MCF 10A (cell line): ENCODE data around the gene SOX6. TPM values are rescaled to one million over a fixed set of nuclear protein-coding genes. Genes with fewer than 3 reads are reported as not detected.

Experiments
- BruUV-seq: library from RNA; stranded (reverse); fragments of 400-500 nt; replicated peaks from 2 replicates; lab custom pipeline; 2021; lab: Mats Ljungman, UMichigan
- CTCF ChIA-PET: fragments of 300-600 bp; sonication (Branson Sonifier 250); formaldehyde crosslinking; extraction: SDS; loops from one replicate; lab custom pipeline; 2021; ENCODE audit warnings: antibody characterized with exemption, inconsistent platforms; lab: Yijun Ruan, JAX
- POLR2A ChIA-PET: fragments of 300-600, 350-650 bp; sonication (Branson Sonifier 250); formaldehyde crosslinking; extraction: SDS; loops from one replicate; lab custom pipeline; 2020; ENCODE audit warnings: antibody characterized with exemption, inconsistent platforms; lab: Yijun Ruan, JAX
- DNase-seq: peaks from one replicate; pipeline ENCODE4 v3.0.0-alpha.2; 2018; ENCODE audit not compliant: unreplicated experiment
- H3K27ac Mint-ChIP-seq: one replicate; pipeline ENCODE4 v1.8.0; 2022; ENCODE audit warnings: mild to moderate bottlenecking, low read depth, mixed read lengths; ENCODE audit not compliant: unreplicated experiment
- H3K27me3 Mint-ChIP-seq: one replicate; pipeline ENCODE4 v1.8.0; 2022; ENCODE audit warnings: mixed read lengths; ENCODE audit not compliant: insufficient read depth, unreplicated experiment
- H3K36me3 Mint-ChIP-seq: one replicate; pipeline ENCODE4 v1.8.0; 2022; ENCODE audit warnings: mild to moderate bottlenecking, moderate library complexity, mixed read lengths; ENCODE audit not compliant: insufficient read depth, unreplicated experiment
- H3K4me1 Mint-ChIP-seq: one replicate; pipeline ENCODE4 v1.8.0; 2022; ENCODE audit warnings: mixed read lengths; ENCODE audit not compliant: insufficient read depth, unreplicated experiment
- H3K4me3 Mint-ChIP-seq: one replicate; pipeline ENCODE4 v1.8.0; 2022; ENCODE audit warnings: mild to moderate bottlenecking, moderate library complexity, mixed read lengths; ENCODE audit not compliant: unreplicated experiment
- H3K9me3 Mint-ChIP-seq: one replicate; pipeline ENCODE4 v1.8.0; 2022; ENCODE audit warnings: mixed read lengths; ENCODE audit not compliant: unreplicated experiment
- intact Hi-C: fragments of 100-400 bp; cut with micrococcal nuclease; formaldehyde crosslinking; loops from 2 replicates; pipeline ENCODE4 v1.14.1; 2022
- total RNA-seq: library from RNA; stranded (reverse); gene quantifications from 2 replicates; pipeline ENCODE4 v1.2.3, GENCODE V29; 2022
- TF ChIP-seq, protein P1 (sequence below): fragments of 200-600 bp; IDR thresholded peaks from one replicate; pipeline ENCODE4 v1.8.0; 2022; ENCODE audit warnings: antibody characterized with exemption, mild to moderate bottlenecking; ENCODE audit not compliant: unreplicated experiment

Gene SOX6
- total RNA-seq, 1 experiment from 2014 or later: 6.4 TPM

DNA sequence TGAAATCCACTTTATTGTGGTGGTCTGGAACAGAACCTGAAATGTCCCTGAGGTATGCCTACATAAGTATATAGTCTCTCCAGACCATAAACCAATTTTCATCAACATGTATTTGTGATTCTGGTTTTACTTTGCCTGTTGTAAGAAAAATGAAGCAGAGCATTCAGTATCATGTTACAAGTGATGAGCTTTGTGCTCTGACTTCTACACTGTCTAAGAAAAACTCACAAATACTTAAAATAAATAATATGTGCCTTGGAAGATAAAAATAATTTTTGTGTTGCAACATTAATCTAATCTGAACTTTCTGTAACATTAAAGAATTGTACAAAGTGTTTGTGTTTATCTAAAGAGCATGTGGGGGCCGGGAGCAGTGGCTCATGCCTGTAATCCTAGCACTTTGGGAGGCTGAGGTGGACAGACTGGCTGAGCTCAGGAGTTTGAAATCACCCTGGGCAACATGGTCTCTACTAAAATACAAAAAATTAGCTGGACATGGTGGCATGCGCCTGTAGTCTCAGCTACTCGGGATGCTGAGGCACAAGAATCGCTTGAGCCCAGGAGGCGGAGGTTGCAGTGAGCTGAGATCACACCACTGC is 219.5 kb downstream of the SOX6 start:
- DNase-seq: no peak
- ChIA-PET CTCF (interaction anchor here (0.6 to 0.7 kb wide), 2 partner anchors 31 to 955 kb away, joined by 3 to 4 read pairs; no protein-coding TSS in a partner anchor), POLR2A (interaction anchor here (1.5 kb wide), 1 partner anchor 23 kb away, joined by 3 read pairs; no protein-coding TSS in a partner anchor)
- no TSS peak for BruUV-seq
- no peaks in the 10 kb centered on the region for H3K4me1 Mint-ChIP-seq
- TF ChIP-seq, protein P1, sequence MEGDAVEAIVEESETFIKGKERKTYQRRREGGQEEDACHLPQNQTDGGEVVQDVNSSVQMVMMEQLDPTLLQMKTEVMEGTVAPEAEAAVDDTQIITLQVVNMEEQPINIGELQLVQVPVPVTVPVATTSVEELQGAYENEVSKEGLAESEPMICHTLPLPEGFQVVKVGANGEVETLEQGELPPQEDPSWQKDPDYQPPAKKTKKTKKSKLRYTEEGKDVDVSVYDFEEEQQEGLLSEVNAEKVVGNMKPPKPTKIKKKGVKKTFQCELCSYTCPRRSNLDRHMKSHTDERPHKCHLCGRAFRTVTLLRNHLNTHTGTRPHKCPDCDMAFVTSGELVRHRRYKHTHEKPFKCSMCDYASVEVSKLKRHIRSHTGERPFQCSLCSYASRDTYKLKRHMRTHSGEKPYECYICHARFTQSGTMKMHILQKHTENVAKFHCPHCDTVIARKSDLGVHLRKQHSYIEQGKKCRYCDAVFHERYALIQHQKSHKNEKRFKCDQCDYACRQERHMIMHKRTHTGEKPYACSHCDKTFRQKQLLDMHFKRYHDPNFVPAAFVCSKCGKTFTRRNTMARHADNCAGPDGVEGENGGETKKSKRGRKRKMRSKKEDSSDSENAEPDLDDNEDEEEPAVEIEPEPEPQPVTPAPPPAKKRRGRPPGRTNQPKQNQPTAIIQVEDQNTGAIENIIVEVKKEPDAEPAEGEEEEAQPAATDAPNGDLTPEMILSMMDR: no peak
- H3K9me3 Mint-ChIP-seq: no peaks in the 10 kb centered on the region
- H3K4me3 Mint-ChIP-seq: no peak overlapping the region
- no peak overlapping the region for H3K27ac Mint-ChIP-seq
- H3K36me3 Mint-ChIP-seq: peaks cover 6% of the 10 kb centered on the region
- H3K27me3 Mint-ChIP-seq: no peaks in the 10 kb centered on the region
- intact Hi-C loops: no loop called here

DNA sequence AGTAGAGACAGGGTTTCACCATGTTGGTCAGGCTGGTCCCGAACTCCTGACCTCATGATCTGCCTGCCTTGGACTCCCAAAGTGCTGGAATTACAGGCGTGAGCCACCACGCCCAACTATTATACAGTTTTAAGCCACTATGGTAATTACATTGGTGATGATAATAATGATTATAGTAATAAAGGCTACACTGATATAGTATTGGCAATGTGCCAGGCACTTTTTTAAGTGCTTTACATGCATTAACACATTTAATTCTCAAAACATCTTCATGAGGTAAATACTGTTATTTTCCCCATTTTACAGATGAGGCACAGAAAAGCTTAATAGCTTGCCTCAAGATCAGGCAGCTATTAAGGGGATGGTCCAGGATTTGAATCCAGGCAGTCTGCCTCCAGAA is 222.5 kb downstream of the SOX6 start:
- POLR2A ChIA-PET: interaction anchor here (1.0 to 1.3 kb wide), 3 partner anchors 15 to 386 kb away, joined by 3 read pairs; no protein-coding TSS in a partner anchor
- Mint-ChIP-seq H3K4me1 (no peaks in the 10 kb centered on the region), H3K4me3 (no peak overlapping the region), H3K36me3 (no peaks in the 10 kb centered on the region), H3K9me3 (no peaks in the 10 kb centered on the region), H3K27ac (no peak overlapping the region), H3K27me3 (no peaks in the 10 kb centered on the region)
- BruUV-seq: no TSS peak
- intact Hi-C loops: no loop called here
- TF ChIP-seq, protein P1: no peak
- CTCF ChIA-PET: interaction anchor here (0.7 kb wide), 1 partner anchor 23 kb away, joined by 3 read pairs; no protein-coding TSS in a partner anchor
- DNase-seq: no peak

GRCh38 chr11:16127732-16128131 is 228.6 kb downstream of the SOX6 start:
- POLR2A ChIA-PET: interaction anchor here (1.5 kb wide), 1 partner anchor 478 kb away, joined by 3 read pairs; no protein-coding TSS in a partner anchor
- H3K4me3 Mint-ChIP-seq: no peak overlapping the region
- no peak overlapping the region for H3K27ac Mint-ChIP-seq
- intact Hi-C loops: no loop called here
- no peaks in the 10 kb centered on the region for H3K36me3 Mint-ChIP-seq
- CTCF ChIA-PET: no interaction called here
- TF ChIP-seq, protein P1: no peak
- H3K9me3 Mint-ChIP-seq: no peaks in the 10 kb centered on the region
- no peak for DNase-seq
- BruUV-seq: no TSS peak
- H3K27me3 Mint-ChIP-seq: no peaks in the 10 kb centered on the region
- H3K4me1 Mint-ChIP-seq: no peaks in the 10 kb centered on the region

GRCh38 chr11:16126362-16126761 is 230.0 kb downstream of the SOX6 start:
- TF ChIP-seq, protein P1: no peak
- no peaks in the 10 kb centered on the region for H3K27me3 Mint-ChIP-seq
- H3K9me3 Mint-ChIP-seq: no peaks in the 10 kb centered on the region
- DNase-seq: no peak
- ChIA-PET POLR2A (interaction anchor here (0.7 to 1.4 kb wide), 3 partner anchors 11 to 98 kb away, joined by 3 to 4 read pairs (median 3); no protein-coding TSS in a partner anchor), CTCF (interaction anchor here (0.5 kb wide), 1 partner anchor 498 kb away, joined by 3 read pairs; no protein-coding TSS in a partner anchor)
- H3K4me1 Mint-ChIP-seq: no peaks in the 10 kb centered on the region
- H3K36me3 Mint-ChIP-seq: no peaks in the 10 kb centered on the region
- intact Hi-C loops: no loop called here
- BruUV-seq: no TSS peak
- H3K4me3 Mint-ChIP-seq: no peak overlapping the region
- H3K27ac Mint-ChIP-seq: no peak overlapping the region
